Transverse colon (tissue), 4 donors: Measurements from ENCODE around the gene PREX1. TPM values are rescaled to one million over a fixed set of nuclear protein-coding genes. Genes with fewer than 3 reads are reported as not detected.

ENCODE experiments used
- DNase-seq: peaks from one replicate; pipeline ENCODE4 v3.0.0-alpha.2; 2019
- H3K27ac ChIP-seq, 4 donors: fragments of 200-600 bp; sonication (generic); 2 replicates each; pipeline ENCODE4 v1.5.1; 2016 to 2018; ENCODE audit warnings: inconsistent platforms in 4 of 4
- H3K27me3 ChIP-seq: fragments of 200-600 bp; sonication (generic); 2 replicates; pipeline ENCODE4 v1.5.1; 2017; ENCODE audit warnings: inconsistent platforms
- H3K36me3 ChIP-seq, 4 donors: fragments of 200-600 bp; sonication (generic); 2 replicates each; pipeline ENCODE4 v1.5.1; 2017 to 2019; ENCODE audit warnings: inconsistent platforms in 4 of 4
- H3K4me1 ChIP-seq, 4 donors: fragments of 200-600 bp; sonication (generic); 2 replicates each; pipeline ENCODE4 v1.5.1; 2017 to 2020; ENCODE audit warnings: inconsistent platforms in 4 of 4
- H3K4me3 ChIP-seq, 4 donors: fragments of 200-600 bp; sonication (generic); 1 replicate in 1 of 4; 2 replicates in 3 of 4; pipeline versions ENCODE4 v1.5.1 to v1.6.1; 2017 to 2019; ENCODE audit warnings: inconsistent platforms in 4 of 4
- H3K9me3 ChIP-seq, 2 donors: fragments of 200-600 bp; sonication (generic); 2 replicates each; pipeline ENCODE4 v1.5.1; 2017 to 2019; ENCODE audit warnings: inconsistent platforms in 2 of 2
- CTCF ChIP-seq, 5 experiments: fragments of 200-600 bp in 3 of 5; fragments of 450-650 bp in 2 of 5; sonication (generic) in 3 of 5; IDR thresholded peaks; 1 replicate in 2 of 5; 2 replicates in 3 of 5; pipeline ENCODE4 v1.5.1; 2016 to 2017; ENCODE audit warnings: antibody characterized with exemption in 5 of 5, inconsistent platforms in 3 of 5, mild to moderate bottlenecking in 2 of 5, moderate library complexity in 1 of 5
- EP300 ChIP-seq: sonication (generic); formaldehyde crosslinking; IDR thresholded peaks from one replicate; pipeline ENCODE4 v1.6.1; 2017; ENCODE audit warnings: antibody characterized with exemption, low read depth
- POLR2A ChIP-seq: fragments of 450-650 bp; IDR thresholded peaks from one replicate; pipeline ENCODE4 v1.6.1; 2016; ENCODE audit warnings: antibody characterized with exemption, mild to moderate bottlenecking, moderate library complexity
- POLR2AphosphoS5 ChIP-seq, 3 donors: sonication (generic); formaldehyde crosslinking; IDR thresholded peaks; one replicate each; pipeline ENCODE4 v1.6.1; 2016; ENCODE audit warnings: antibody characterized with exemption in 3 of 3
- WGBS, 2 donors: methylation state at CpG; one replicate each; pipeline ENCODE4 v1.1.5; 2018; ENCODE audit warnings: low coverage in 1 of 2; 5-methylcytosine and 5-hydroxymethylcytosine counted together
- in situ Hi-C, 4 donors: fragments of 200-750 bp; cut with MboI; loops; one replicate each; pipeline versions ENCODE4 v1.15.0 to v1.15.1; 2017; ENCODE audit warnings: low sequenced_read_pairs in 3 of 4, low pct_ligation_motif_present in 1 of 4, low pct_unique_long_range_greater_than_20kb in 1 of 4
- intact Hi-C: fragments of 100-400 bp; cut with DNase I; formaldehyde crosslinking; loops from one replicate; pipeline ENCODE4 v1.15.1; 2023; ENCODE audit warnings: low total_unique reads
- total RNA-seq, 4 donors: library from RNA; depleted of rRNA; stranded (reverse); fragments of >200 nt; gene quantifications; one replicate each; pipeline ENCODE4 v1.1.0, GENCODE V29; 2016

Gene PREX1
- total RNA-seq, 4 donors from 2014 or later: 10.9 to 29.9 (median 16.6) TPM

GRCh38 chr20:48606172-48606840, 221.5 kb downstream of the PREX1 start:
- Histone ChIP-seq H3K4me3 (no peak overlapping the region), H3K27me3 (peaks cover 5% of the 10 kb centered on the region), H3K36me3 (no peaks in the 10 kb centered on the region), H3K9me3 (no peaks in the 10 kb centered on the region), H3K27ac (no peak overlapping the region), H3K4me1 (no peaks in the 10 kb centered on the region)
- 70% methylated on average over 14 of the region's 14 CpGs; no CpG with 5 or more reads in 1 of the 2 donors for WGBS, 2 donors
- intact Hi-C loops: no loop called here
- DNase-seq: peak; percentile 2
- in situ Hi-C loops: no loop called here
- TF ChIP-seq POLR2AphosphoS5 (IDR thresholded peaks at IDR 0.05) (no peak), EP300 (no peak), CTCF (IDR thresholded peaks at IDR 0.05) (no peak), POLR2A (no peak)

GRCh38 chr20:48605364-48606171, 222.2 kb downstream of the PREX1 start:
- no peaks in the 10 kb centered on the region for H3K36me3 ChIP-seq
- H3K4me3 ChIP-seq: no peak overlapping the region
- in situ Hi-C loops (no loop called here), intact Hi-C loops (no loop called here)
- no peak for DNase-seq
- 72 to 100% methylated on average over 1 to 17 of the region's 17 CpGs for WGBS, 2 donors
- TF ChIP-seq POLR2AphosphoS5 (IDR thresholded peaks at IDR 0.05) (no peak), EP300 (no peak), POLR2A (no peak), CTCF (IDR thresholded peaks at IDR 0.05) (no peak)
- H3K4me1 ChIP-seq: no peaks in the 10 kb centered on the region
- H3K9me3 ChIP-seq: no peaks in the 10 kb centered on the region
- H3K27ac ChIP-seq: no peak overlapping the region
- H3K27me3 ChIP-seq: peaks cover 5% of the 10 kb centered on the region

DNA sequence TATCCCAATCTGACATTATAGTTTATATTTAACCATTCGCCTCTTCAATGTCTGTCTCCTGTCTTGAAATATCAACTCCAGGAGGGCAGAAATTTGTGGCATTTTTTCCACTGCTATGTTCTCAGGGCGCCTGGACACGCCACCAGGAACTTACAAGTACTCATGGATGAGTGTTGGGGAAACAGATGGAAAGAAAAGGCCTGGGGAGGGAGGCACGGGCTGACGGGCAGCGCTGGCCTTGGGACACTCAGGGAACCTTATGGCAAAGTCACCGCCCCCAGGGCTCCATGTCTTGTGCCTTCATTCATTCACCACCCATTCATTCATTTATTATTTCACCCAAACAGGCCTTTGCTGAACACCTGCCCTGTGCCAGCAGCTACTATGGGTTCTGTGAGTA, 222.9 kb downstream of the PREX1 start:
- Histone ChIP-seq H3K4me3 (no peak overlapping the region), H3K36me3 (no peaks in the 10 kb centered on the region), H3K27me3 (peaks cover 5% of the 10 kb centered on the region), H3K9me3 (no peaks in the 10 kb centered on the region), H3K27ac (no peak overlapping the region), H3K4me1 (no peaks in the 10 kb centered on the region)
- intact Hi-C loops: no loop called here
- 82 to 89% methylated on average over 5 to 7 of the region's 7 CpGs for WGBS, 2 donors
- TF ChIP-seq POLR2AphosphoS5 (IDR thresholded peaks at IDR 0.05) (no peak), CTCF (IDR thresholded peaks at IDR 0.05) (no peak), EP300 (no peak), POLR2A (no peak)
- in situ Hi-C loops: no loop called here
- no peak for DNase-seq

DNA sequence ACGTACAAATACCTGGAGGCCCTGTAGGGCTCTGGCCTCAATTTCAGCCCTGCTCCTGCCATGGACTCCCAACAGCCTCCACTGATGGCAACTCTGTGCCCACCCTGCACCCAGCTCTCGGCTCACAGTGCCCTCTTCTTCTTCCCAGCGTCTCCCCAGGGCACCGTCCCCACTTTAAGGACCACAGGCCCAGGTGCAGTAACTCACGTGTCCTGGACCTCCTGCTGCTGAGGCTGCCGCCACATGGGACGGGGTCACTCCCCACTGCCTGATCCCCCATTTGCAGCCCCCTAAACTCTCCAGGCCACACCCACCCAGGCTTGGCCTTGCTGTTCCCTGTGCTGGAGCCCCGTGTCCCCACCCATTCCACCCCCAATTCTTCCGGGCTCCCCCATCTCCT, 223.4 kb downstream of the PREX1 start:
- Histone ChIP-seq H3K36me3 (no peaks in the 10 kb centered on the region), H3K27me3 (peaks cover 5% of the 10 kb centered on the region), H3K27ac (no peak overlapping the region), H3K4me3 (no peak overlapping the region), H3K9me3 (no peaks in the 10 kb centered on the region), H3K4me1 (no peaks in the 10 kb centered on the region)
- in situ Hi-C loops: no loop called here
- intact Hi-C loops: no loop called here
- no peak for DNase-seq
- no peak for TF ChIP-seq POLR2AphosphoS5 (IDR thresholded peaks at IDR 0.05)
- no peak for TF ChIP-seq EP300
- no peak for TF ChIP-seq CTCF (IDR thresholded peaks at IDR 0.05)
- no peak for TF ChIP-seq POLR2A
- WGBS, 2 donors: 89% methylated on average over 9 of the region's 9 CpGs; no CpG with 5 or more reads in 1 of the 2 donors
